ENCODE data around the gene MCF2L. TPM values are rescaled to one million over a fixed set of nuclear protein-coding genes. Genes with fewer than 3 reads are reported as not detected.

MCF2L gene
- polyA plus RNA-seq, 1 donor from 2014 or later: 88.0 TPM

DNA sequence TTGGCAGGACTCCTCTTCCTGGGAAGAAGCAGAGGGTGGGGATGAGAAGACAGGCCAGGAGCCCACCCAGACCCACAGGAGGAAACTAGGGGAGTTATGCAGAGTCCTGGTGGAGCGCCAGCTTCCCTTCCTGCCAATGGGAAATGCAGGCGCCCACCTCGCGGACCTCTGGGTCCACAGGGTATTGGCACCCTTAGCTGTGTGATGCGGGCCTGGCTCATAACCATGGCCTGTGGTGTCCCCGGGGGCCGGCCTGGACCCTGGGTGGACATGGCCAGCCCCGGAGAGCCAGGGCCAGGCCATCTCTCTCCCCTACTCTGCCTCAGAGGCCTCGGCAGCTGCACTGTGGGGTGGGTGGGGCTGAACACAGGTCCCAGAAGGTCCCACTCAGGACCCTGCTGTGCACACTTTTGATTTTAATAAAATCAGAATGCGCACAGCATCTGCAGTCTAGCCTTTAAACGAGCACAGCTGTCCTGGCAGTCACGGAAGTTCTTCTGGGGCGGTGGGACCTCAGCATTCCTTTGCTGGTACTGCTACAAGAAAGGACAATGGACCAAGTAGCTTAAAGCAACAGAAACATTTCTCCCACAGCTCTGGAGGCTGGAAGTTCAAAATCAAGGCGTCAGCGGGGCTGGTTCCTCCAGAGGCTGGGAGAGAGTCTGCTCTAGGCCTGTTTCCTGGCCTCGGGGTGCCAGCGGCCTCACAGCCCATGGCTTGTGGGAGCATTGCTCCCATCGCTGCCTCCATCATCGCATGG lies 155.4 kb downstream of the MCF2L start:
- Histone ChIP-seq H3K4me2 (ENCODE audit: low read length) (no peak overlapping the region), H2AFZ (ENCODE audit: low read depth, low read length) (no peak overlapping the region), H3K4me3 (ENCODE audit: low read length) (no peak overlapping the region), H3K9ac (ENCODE audit: low read length) (no peak overlapping the region), H3K27me3 (ENCODE audit: insufficient read depth, low read depth, low read length) (no peaks in the 10 kb centered on the region), H3K9me2 (ENCODE audit: insufficient read depth, low read length) (no peaks in the 10 kb centered on the region), H3F3A (ENCODE audit: insufficient read depth, low read length, poor library complexity, severe bottlenecking) (no peaks in the 10 kb centered on the region), H3K27ac (ENCODE audit: low read length) (no peak overlapping the region), H3K9me3 (ENCODE audit: low read length) (no peaks in the 10 kb centered on the region), H3K36me3 (ENCODE audit: insufficient read depth, low read length) (no peaks in the 10 kb centered on the region), H4K20me1 (ENCODE audit: insufficient read depth) (no peaks in the 10 kb centered on the region), H3K79me2 (replicated peaks; ENCODE audit: insufficient read depth, low read length) (no peaks in the 10 kb centered on the region)
- TF ChIP-seq MXI1 (conservative IDR thresholded peaks at IDR 0.05; ENCODE audit: poor library complexity, severe bottlenecking) (no peak), TAF1 (IDR thresholded peaks at IDR 0.05; ENCODE audit: low read depth) (no peak), RAD21 (conservative IDR thresholded peaks at IDR 0.05) (no peak), POLR2AphosphoS5 (IDR thresholded peaks at IDR 0.05) (no peak), SMC3 (conservative IDR thresholded peaks at IDR 0.05; ENCODE audit: poor library complexity) (no peak), EZH2 (IDR thresholded peaks at IDR 0.05; ENCODE audit: borderline replicate concordance, insufficient read depth, low read length, poor library complexity, severe bottlenecking) (no peak), EP300 (conservative IDR thresholded peaks at IDR 0.05; ENCODE audit: poor library complexity, severe bottlenecking) (no peak)
- TF ChIP-seq, protein P1, sequence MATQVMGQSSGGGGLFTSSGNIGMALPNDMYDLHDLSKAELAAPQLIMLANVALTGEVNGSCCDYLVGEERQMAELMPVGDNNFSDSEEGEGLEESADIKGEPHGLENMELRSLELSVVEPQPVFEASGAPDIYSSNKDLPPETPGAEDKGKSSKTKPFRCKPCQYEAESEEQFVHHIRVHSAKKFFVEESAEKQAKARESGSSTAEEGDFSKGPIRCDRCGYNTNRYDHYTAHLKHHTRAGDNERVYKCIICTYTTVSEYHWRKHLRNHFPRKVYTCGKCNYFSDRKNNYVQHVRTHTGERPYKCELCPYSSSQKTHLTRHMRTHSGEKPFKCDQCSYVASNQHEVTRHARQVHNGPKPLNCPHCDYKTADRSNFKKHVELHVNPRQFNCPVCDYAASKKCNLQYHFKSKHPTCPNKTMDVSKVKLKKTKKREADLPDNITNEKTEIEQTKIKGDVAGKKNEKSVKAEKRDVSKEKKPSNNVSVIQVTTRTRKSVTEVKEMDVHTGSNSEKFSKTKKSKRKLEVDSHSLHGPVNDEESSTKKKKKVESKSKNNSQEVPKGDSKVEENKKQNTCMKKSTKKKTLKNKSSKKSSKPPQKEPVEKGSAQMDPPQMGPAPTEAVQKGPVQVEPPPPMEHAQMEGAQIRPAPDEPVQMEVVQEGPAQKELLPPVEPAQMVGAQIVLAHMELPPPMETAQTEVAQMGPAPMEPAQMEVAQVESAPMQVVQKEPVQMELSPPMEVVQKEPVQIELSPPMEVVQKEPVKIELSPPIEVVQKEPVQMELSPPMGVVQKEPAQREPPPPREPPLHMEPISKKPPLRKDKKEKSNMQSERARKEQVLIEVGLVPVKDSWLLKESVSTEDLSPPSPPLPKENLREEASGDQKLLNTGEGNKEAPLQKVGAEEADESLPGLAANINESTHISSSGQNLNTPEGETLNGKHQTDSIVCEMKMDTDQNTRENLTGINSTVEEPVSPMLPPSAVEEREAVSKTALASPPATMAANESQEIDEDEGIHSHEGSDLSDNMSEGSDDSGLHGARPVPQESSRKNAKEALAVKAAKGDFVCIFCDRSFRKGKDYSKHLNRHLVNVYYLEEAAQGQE (IDR thresholded peaks at IDR 0.05; ENCODE audit: borderline replicate concordance): no peak
- TF ChIP-seq, protein P2, sequence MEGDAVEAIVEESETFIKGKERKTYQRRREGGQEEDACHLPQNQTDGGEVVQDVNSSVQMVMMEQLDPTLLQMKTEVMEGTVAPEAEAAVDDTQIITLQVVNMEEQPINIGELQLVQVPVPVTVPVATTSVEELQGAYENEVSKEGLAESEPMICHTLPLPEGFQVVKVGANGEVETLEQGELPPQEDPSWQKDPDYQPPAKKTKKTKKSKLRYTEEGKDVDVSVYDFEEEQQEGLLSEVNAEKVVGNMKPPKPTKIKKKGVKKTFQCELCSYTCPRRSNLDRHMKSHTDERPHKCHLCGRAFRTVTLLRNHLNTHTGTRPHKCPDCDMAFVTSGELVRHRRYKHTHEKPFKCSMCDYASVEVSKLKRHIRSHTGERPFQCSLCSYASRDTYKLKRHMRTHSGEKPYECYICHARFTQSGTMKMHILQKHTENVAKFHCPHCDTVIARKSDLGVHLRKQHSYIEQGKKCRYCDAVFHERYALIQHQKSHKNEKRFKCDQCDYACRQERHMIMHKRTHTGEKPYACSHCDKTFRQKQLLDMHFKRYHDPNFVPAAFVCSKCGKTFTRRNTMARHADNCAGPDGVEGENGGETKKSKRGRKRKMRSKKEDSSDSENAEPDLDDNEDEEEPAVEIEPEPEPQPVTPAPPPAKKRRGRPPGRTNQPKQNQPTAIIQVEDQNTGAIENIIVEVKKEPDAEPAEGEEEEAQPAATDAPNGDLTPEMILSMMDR (IDR thresholded peaks at IDR 0.05; ENCODE audit: poor library complexity, severe bottlenecking): no peak

- Histone ChIP-seq H3F3A (ENCODE audit: insufficient read depth, low read length, poor library complexity, severe bottlenecking) (no peaks in the 10 kb centered on the region), H3K79me2 (replicated peaks; ENCODE audit: insufficient read depth, low read length) (no peaks in the 10 kb centered on the region), H3K36me3 (ENCODE audit: insufficient read depth, low read length) (no peaks in the 10 kb centered on the region), H3K27me3 (ENCODE audit: insufficient read depth, low read depth, low read length) (no peaks in the 10 kb centered on the region), H4K20me1 (ENCODE audit: insufficient read depth) (no peaks in the 10 kb centered on the region), H3K9ac (ENCODE audit: low read length) (no peak overlapping the region), H2AFZ (ENCODE audit: low read depth, low read length) (no peak overlapping the region), H3K9me2 (ENCODE audit: insufficient read depth, low read length) (no peaks in the 10 kb centered on the region), H3K4me3 (ENCODE audit: low read length) (no peak overlapping the region), H3K4me2 (ENCODE audit: low read length) (no peak overlapping the region), H3K9me3 (ENCODE audit: low read length) (no peaks in the 10 kb centered on the region), H3K27ac (ENCODE audit: low read length) (no peak overlapping the region)
- TF ChIP-seq SMC3 (conservative IDR thresholded peaks at IDR 0.05; ENCODE audit: poor library complexity) (no peak), EZH2 (IDR thresholded peaks at IDR 0.05; ENCODE audit: borderline replicate concordance, insufficient read depth, low read length, poor library complexity, severe bottlenecking) (no peak), POLR2AphosphoS5 (IDR thresholded peaks at IDR 0.05) (no peak), MXI1 (conservative IDR thresholded peaks at IDR 0.05; ENCODE audit: poor library complexity, severe bottlenecking) (no peak), EP300 (conservative IDR thresholded peaks at IDR 0.05; ENCODE audit: poor library complexity, severe bottlenecking) (no peak), RAD21 (conservative IDR thresholded peaks at IDR 0.05) (no peak), TAF1 (IDR thresholded peaks at IDR 0.05; ENCODE audit: low read depth) (no peak)
- TF ChIP-seq, protein P1 (IDR thresholded peaks at IDR 0.05; ENCODE audit: borderline replicate concordance): no peak
- TF ChIP-seq, protein P2 (IDR thresholded peaks at IDR 0.05; ENCODE audit: poor library complexity, severe bottlenecking): no peak
Measured at GRCh38 chr13:113125506-113126264, 156.7 kb downstream of the MCF2L start.

All from neural cell (in vitro differentiated cells).